SK-N-MC (cell line): ENCODE results near the gene RIIAD1.
"Not testable (repeated sequence)": the region's sequence is repeated elsewhere in the genome, so short reads cannot be mapped to it uniquely, and the experiment has no call there.

Source experiments
- EZH2 ChIP-seq: fragments of 200-600 bp; sonication (generic); IDR thresholded peaks from one replicate; pipeline ENCODE4 v1.6.1; 2017; ENCODE audit warnings: antibody characterized with exemption
- POLR2AphosphoS5 ChIP-seq: IDR thresholded peaks from 2 replicates; pipeline ENCODE4 v1.6.1; 2012; ENCODE audit warnings: mild to moderate bottlenecking, low read depth, low read length, borderline replicate concordance

GRCh38 chr1:151768351-151769066 lies 47.2 kb downstream of the RIIAD1 start:
- not testable (repeated sequence) for TF ChIP-seq EZH2, POLR2AphosphoS5
